Thymus (tissue), 11 donors: ENCODE measurements around the gene CPS1. TPM values are rescaled to one million over a fixed set of nuclear protein-coding genes. Genes with fewer than 3 reads are reported as not detected.

Experiments
- DNase-seq, 9 donors: peaks; one replicate each; pipeline ENCODE4 v3.0.0-alpha.2; 2013; ENCODE audit warnings: low spot score in 9 of 9, low read depth in 6 of 9, missing footprints in 1 of 9
- H3K27ac ChIP-seq, 2 donors: one replicate each; pipeline ENCODE4 v1.5.1; 2013; ENCODE audit warnings: control low read depth in 1 of 2, low read depth in 1 of 2, low read length in 1 of 2, mild to moderate bottlenecking in 1 of 2, moderate library complexity in 1 of 2
- H3K27me3 ChIP-seq, 2 donors: one replicate each; pipeline ENCODE4 v1.5.1; 2013; ENCODE audit warnings: low read length in 1 of 2; ENCODE audit not compliant: control insufficient read depth in 2 of 2, insufficient read depth in 1 of 2
- H3K36me3 ChIP-seq, 2 donors: one replicate each; pipeline ENCODE4 v1.5.1; 2013; ENCODE audit warnings: low read length in 1 of 2, mild to moderate bottlenecking in 1 of 2, moderate library complexity in 1 of 2; ENCODE audit not compliant: control insufficient read depth in 2 of 2, insufficient read depth in 2 of 2
- H3K4me1 ChIP-seq, 2 donors: one replicate each; pipeline ENCODE4 v1.5.1; 2013; ENCODE audit warnings: low read length in 2 of 2; ENCODE audit not compliant: control insufficient read depth in 2 of 2, insufficient read depth in 2 of 2
- H3K4me3 ChIP-seq, 2 donors: one replicate each; pipeline ENCODE4 v1.5.1; 2013; ENCODE audit warnings: low read length in 2 of 2, control low read depth in 1 of 2, mild to moderate bottlenecking in 1 of 2
- H3K9me3 ChIP-seq, 2 donors: one replicate each; pipeline ENCODE4 v1.5.1; 2013; ENCODE audit warnings: low read length in 1 of 2, mild to moderate bottlenecking in 1 of 2; ENCODE audit not compliant: control insufficient read depth in 2 of 2, insufficient read depth in 1 of 2
- WGBS: extraction: QIAGEN DNeasy Blood & Tissue Kit; methylation state at CpG from one replicate; pipeline ENCODE4 v1.1.7; 2013; 5-methylcytosine and 5-hydroxymethylcytosine counted together
- polyA plus RNA-seq: library from polyadenylated mRNA; stranded (reverse); fragments of 200-250 nt; gene quantifications from one replicate; pipeline ENCODE4 v1.2.3, GENCODE V29; 2013
- total RNA-seq: library from RNA; stranded (reverse); fragments of 120-200 nt; gene quantifications from one replicate; pipeline ENCODE4 v1.2.4, GENCODE V29; 2013
- donor health status: healthy.

Gene CPS1
- total and polyA plus RNA-seq, 2 donors, result 1.1 to 1.4 TPM

DNA sequence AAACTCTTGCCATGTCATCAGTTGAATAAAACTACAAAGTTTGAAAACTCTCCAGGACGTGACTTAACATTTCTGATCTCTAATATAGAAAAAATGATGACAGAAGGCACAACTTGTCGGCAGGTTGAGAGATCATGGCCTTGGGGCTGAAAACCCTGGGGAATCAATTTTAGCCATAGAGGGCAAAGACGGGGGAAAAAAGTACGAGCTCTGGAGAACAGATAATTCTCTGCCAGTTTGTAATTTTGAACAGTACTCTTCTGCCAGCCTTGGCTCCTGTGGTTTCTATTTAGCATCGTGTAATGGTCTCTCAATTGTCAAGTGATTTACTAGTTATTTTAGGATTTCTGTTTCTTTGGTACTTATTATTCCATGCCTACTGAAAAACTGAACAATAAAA lies 25.3 kb upstream of the CPS1 start:
- Histone ChIP-seq H3K4me3 (no peak overlapping the region), H3K9me3 (no peaks in the 10 kb centered on the region), H3K27ac (no peak overlapping the region), H3K4me1 (no peaks in the 10 kb centered on the region), H3K36me3 (no peaks in the 10 kb centered on the region), H3K27me3 (no peaks in the 10 kb centered on the region)
- WGBS, result 93% methylated on average over 5 of the region's 5 CpGs
- no peak for DNase-seq

GRCh38 chr2:210531482-210531881 lies 24.9 kb upstream of the CPS1 start:
- Histone ChIP-seq H3K4me3 (no peak overlapping the region), H3K27ac (no peak overlapping the region), H3K4me1 (no peaks in the 10 kb centered on the region), H3K9me3 (no peaks in the 10 kb centered on the region), H3K36me3 (no peaks in the 10 kb centered on the region), H3K27me3 (no peaks in the 10 kb centered on the region)
- DNase-seq, result no peak
- WGBS, result 94% methylated on average over 3 of the region's 3 CpGs

DNA sequence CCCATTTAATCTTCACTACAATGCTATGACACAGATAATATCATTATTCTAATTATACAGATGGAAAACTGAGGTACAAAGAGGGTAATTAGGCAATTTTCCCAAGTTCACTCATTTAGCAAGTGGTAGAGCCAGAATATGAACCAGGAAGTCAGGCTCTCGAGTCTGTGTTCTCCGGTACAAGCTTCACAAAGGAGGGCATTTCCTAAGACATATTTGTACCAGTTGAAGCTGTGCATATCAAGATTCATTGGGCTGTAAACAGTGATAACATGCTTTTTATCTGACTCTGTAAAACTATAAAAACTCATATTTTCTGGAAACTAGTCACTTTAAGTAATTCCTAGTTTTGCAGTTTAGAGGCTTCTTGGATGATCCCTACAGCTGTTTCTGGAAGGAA lies 23.0 kb upstream of the CPS1 start:
- Histone ChIP-seq H3K4me1 (no peaks in the 10 kb centered on the region), H3K27ac (no peak overlapping the region), H3K4me3 (no peak overlapping the region), H3K9me3 (no peaks in the 10 kb centered on the region), H3K36me3 (no peaks in the 10 kb centered on the region), H3K27me3 (no peaks in the 10 kb centered on the region)
- WGBS, result 93% methylated on average over 2 of the region's 2 CpGs
- no peak for DNase-seq

DNA sequence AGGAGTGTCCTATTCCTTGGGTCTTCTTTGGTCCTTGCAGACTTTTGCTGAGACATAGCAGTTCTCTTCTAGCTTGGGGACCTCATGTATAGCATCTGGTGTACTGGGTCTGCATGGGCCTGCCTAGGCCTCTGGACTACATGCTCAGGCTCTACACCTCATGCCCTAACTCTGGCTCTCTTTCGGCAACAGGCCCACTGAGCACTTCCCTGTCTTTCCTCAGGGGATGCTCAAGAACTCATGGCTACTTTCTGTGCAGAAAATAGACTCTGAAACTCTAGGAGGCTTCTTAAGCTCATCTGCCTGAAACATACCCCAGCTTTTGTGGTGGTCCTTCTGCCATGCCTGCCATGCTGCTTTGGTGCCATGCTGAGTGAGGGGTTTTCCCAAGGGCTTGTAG lies 21.5 kb upstream of the CPS1 start:
- H3K4me3 ChIP-seq, result no peak overlapping the region
- H3K4me1 ChIP-seq, result no peaks in the 10 kb centered on the region
- DNase-seq, result no peak
- no peaks in the 10 kb centered on the region for H3K36me3 ChIP-seq
- H3K27ac ChIP-seq, result no peak overlapping the region
- WGBS, result 95% methylated on average over 1 of the region's 1 CpG
- H3K9me3 ChIP-seq, result no peaks in the 10 kb centered on the region
- no peaks in the 10 kb centered on the region for H3K27me3 ChIP-seq

DNA sequence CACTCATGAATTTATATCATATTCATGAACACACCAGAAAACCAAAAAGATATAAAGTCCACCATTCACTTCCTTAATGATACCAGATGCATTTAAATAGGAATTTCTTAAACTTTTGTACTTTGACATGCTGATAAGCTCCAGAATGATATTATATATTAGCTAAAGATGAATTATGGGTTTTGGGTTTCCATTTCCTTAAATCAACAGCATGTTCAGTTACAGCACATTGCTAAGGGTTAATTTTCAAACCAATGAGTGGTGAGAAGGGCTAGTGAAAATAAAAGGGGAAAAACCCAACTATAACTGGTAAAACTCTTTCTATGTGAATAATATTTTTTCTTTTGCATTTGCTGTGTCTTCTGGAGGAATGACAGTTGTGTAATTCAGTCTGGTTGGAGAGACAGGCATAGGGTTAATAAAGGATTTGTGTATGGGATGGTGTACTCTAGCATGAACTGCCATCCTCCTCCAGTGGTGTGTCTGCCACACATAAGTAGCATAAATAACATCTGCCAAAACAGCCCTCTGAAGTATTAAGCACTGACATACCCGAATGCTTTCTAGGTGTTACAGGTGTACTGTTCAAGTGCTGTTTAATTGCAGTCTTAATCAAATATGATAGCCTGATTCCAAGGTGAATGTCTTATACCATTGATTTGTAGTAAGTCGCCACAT lies 19.3 kb upstream of the CPS1 start:
- Histone ChIP-seq H3K27ac (no peak overlapping the region), H3K36me3 (no peaks in the 10 kb centered on the region), H3K4me1 (no peaks in the 10 kb centered on the region), H3K9me3 (no peaks in the 10 kb centered on the region), H3K27me3 (no peaks in the 10 kb centered on the region), H3K4me3 (no peak overlapping the region)
- WGBS, result 92% methylated on average over 2 of the region's 2 CpGs
- DNase-seq, result no peak

- Histone ChIP-seq H3K27ac (no peak overlapping the region), H3K27me3 (no peaks in the 10 kb centered on the region), H3K9me3 (no peaks in the 10 kb centered on the region), H3K4me1 (no peaks in the 10 kb centered on the region), H3K4me3 (no peak overlapping the region), H3K36me3 (no peaks in the 10 kb centered on the region)
- WGBS, result 98% methylated on average over 2 of the region's 2 CpGs
- DNase-seq, result no peak
Measured at GRCh38 chr2:210539035-210539434, 17.4 kb upstream of the CPS1 start.

DNA sequence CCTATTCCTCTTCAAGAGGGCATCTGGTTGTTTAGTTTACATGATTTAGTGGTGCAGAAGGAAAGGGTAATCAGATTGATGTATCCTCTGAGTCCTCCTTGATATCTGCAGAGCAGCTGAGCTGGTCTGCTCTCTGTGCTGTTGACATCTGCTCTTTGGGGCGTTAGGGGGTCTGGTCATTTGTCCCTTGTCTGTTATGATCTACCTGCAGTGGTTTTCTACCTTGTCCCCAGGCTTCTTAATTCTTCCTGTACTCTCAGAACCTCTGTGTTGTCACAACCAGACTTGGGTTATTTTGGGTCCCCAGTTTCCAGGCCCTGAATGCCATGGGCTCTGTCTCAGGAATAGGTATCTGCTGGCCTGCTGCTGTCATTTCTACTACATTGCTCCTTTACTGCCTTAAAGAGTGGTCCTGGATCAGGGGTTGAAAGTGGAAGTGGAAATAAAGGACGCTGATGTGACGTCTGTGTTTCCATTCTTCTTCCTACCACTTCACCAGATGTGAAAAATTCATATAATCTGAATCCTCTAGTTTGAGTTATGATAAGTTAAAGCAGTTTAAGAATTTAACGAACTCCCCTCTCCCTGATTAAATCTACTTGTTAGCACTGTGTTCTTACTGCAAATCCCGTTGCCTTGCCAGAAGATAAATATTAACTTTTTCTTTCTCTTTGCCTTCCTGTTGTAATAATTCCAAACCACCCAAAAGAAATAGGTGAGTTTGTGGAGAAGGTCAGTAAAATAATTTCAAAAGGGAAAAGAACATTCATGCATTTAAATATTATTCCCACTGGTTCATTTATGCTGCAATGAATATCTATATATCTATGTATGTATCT lies 16.6 kb upstream of the CPS1 start:
- no peaks in the 10 kb centered on the region for H3K36me3 ChIP-seq
- 82% methylated on average over 5 of the region's 5 CpGs for WGBS

GRCh38 chr2:210540471-210540870 lies 15.9 kb upstream of the CPS1 start:
- H3K27me3 ChIP-seq, result no peaks in the 10 kb centered on the region
- DNase-seq, result no peak
- H3K4me3 ChIP-seq, result no peak overlapping the region
- no peak overlapping the region for H3K27ac ChIP-seq
- H3K9me3 ChIP-seq, result no peaks in the 10 kb centered on the region
- no peaks in the 10 kb centered on the region for H3K36me3 ChIP-seq
- H3K4me1 ChIP-seq, result no peaks in the 10 kb centered on the region
- WGBS, result 97% methylated on average over 4 of the region's 4 CpGs

More for the DNA sequence above, 16.6 kb upstream of the CPS1 start:
- H3K4me3 ChIP-seq, result no peak overlapping the region
- no peaks in the 10 kb centered on the region for H3K9me3 ChIP-seq
- H3K4me1 ChIP-seq, result no peaks in the 10 kb centered on the region
- no peak for DNase-seq
- no peaks in the 10 kb centered on the region for H3K27me3 ChIP-seq
- no peak overlapping the region for H3K27ac ChIP-seq

- 92% methylated on average over 2 of the region's 2 CpGs for WGBS
- no peaks in the 10 kb centered on the region for H3K36me3 ChIP-seq
- DNase-seq, result no peak
- no peak overlapping the region for H3K27ac ChIP-seq
- no peaks in the 10 kb centered on the region for H3K4me1 ChIP-seq
- H3K27me3 ChIP-seq, result no peaks in the 10 kb centered on the region
- H3K4me3 ChIP-seq, result no peak overlapping the region
- H3K9me3 ChIP-seq, result no peaks in the 10 kb centered on the region
Measured at GRCh38 chr2:210540900-210541289, 15.5 kb upstream of the CPS1 start.
